Measurements from ENCODE around the gene CELA3A.
"Not testable (repeated sequence)": the region's sequence is repeated elsewhere in the genome, so short reads cannot be mapped to it uniquely, and the experiment has no call there.

DNA sequence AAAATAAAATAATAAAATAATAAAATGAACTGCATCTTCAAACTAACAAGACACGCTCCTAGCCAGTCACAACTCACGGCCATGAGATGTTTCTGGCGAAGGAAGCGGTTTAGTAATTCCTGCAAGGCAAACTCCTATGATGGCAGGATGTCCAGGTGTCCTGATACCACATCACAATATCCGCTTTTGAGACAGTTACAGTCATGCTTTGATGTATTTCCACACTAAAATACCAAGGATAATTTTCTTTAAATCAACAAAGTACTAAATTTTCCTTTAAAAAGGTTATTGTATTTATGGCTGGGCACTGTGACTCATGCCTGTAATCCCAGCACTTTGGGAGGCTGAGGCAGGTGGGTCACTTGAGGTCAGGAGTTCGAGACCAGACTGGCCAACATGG is 34.2 kb upstream of the CELA3A start:
- not testable (repeated sequence) for TF ChIP-seq JUND (IDR thresholded peaks at IDR 0.05); FOXA1 (IDR thresholded peaks at IDR 0.05); EGR1 (IDR thresholded peaks at IDR 0.05; ENCODE audit: low read depth in 2 of 2)
- TF ChIP-seq, protein P1, sequence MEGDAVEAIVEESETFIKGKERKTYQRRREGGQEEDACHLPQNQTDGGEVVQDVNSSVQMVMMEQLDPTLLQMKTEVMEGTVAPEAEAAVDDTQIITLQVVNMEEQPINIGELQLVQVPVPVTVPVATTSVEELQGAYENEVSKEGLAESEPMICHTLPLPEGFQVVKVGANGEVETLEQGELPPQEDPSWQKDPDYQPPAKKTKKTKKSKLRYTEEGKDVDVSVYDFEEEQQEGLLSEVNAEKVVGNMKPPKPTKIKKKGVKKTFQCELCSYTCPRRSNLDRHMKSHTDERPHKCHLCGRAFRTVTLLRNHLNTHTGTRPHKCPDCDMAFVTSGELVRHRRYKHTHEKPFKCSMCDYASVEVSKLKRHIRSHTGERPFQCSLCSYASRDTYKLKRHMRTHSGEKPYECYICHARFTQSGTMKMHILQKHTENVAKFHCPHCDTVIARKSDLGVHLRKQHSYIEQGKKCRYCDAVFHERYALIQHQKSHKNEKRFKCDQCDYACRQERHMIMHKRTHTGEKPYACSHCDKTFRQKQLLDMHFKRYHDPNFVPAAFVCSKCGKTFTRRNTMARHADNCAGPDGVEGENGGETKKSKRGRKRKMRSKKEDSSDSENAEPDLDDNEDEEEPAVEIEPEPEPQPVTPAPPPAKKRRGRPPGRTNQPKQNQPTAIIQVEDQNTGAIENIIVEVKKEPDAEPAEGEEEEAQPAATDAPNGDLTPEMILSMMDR (IDR thresholded peaks at IDR 0.05; ENCODE audit: low read depth, low read length, missing input control), result not testable (repeated sequence)

All from liver (tissue), 3 donors.